Measurements from ENCODE around the gene POT1.

Gene POT1

DNA sequence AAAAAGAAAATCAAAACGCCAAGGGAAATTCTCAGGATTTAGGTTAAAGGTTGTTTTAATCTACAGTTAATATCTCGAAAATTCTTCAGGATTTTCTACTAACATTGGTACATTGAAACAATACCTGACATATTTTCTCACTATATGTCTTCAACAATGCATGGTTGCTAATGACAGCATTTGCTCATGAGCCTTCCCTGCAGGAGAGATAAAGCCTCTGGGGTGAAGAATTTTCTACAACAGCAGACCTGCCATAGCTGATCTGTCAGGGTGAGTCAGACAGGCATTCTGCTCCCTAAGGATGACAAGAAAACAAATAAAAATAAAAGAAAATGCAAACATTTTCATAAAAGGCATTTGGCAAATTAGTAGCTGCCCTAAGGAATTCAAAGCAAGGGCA lies 152.4 kb downstream of the POT1 start:
- DNase-seq: no peak
- TF ChIP-seq, protein P1, sequence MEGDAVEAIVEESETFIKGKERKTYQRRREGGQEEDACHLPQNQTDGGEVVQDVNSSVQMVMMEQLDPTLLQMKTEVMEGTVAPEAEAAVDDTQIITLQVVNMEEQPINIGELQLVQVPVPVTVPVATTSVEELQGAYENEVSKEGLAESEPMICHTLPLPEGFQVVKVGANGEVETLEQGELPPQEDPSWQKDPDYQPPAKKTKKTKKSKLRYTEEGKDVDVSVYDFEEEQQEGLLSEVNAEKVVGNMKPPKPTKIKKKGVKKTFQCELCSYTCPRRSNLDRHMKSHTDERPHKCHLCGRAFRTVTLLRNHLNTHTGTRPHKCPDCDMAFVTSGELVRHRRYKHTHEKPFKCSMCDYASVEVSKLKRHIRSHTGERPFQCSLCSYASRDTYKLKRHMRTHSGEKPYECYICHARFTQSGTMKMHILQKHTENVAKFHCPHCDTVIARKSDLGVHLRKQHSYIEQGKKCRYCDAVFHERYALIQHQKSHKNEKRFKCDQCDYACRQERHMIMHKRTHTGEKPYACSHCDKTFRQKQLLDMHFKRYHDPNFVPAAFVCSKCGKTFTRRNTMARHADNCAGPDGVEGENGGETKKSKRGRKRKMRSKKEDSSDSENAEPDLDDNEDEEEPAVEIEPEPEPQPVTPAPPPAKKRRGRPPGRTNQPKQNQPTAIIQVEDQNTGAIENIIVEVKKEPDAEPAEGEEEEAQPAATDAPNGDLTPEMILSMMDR (IDR thresholded peaks at IDR 0.05; ENCODE audit: low read depth, low read length): no peak
- Histone ChIP-seq H3K36me3 (no peaks in the 10 kb centered on the region), H3K27me3 (ENCODE audit: insufficient read depth, low read depth, severe bottlenecking) (no peaks in the 10 kb centered on the region), H3K9me3 (ENCODE audit: severe bottlenecking) (no peaks in the 10 kb centered on the region), H3K27ac (no peak overlapping the region), H3K4me3 (ENCODE audit: low read depth, low read length) (no peak overlapping the region)

DNA sequence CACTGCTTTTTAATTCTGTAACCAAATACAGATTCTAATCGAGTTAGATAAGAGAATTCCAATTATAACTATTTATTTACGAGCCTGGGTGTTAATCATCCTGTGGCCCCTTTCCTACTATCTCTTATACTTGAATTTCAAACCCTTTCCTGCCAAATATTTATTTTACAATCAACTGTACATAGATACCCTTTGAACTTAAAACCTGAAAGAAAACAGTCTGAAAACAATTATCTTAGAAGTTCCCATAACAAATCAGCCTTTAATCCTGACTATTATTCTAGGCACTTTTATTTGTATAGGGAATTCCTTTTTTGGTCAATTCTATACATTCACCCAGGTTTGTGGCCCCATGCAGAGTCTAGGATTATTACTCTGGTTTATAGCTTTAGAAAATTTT lies 153.5 kb downstream of the POT1 start:
- H3K4me3 ChIP-seq (ENCODE audit: low read depth, low read length): no peak overlapping the region
- H3K27ac ChIP-seq: no peak overlapping the region
- TF ChIP-seq, protein P1 (IDR thresholded peaks at IDR 0.05; ENCODE audit: low read depth, low read length): no peak
- no peaks in the 10 kb centered on the region for H3K9me3 ChIP-seq (ENCODE audit: severe bottlenecking)
- no peak for DNase-seq
- no peaks in the 10 kb centered on the region for H3K36me3 ChIP-seq
- no peaks in the 10 kb centered on the region for H3K27me3 ChIP-seq (ENCODE audit: insufficient read depth, low read depth, severe bottlenecking)

DNA sequence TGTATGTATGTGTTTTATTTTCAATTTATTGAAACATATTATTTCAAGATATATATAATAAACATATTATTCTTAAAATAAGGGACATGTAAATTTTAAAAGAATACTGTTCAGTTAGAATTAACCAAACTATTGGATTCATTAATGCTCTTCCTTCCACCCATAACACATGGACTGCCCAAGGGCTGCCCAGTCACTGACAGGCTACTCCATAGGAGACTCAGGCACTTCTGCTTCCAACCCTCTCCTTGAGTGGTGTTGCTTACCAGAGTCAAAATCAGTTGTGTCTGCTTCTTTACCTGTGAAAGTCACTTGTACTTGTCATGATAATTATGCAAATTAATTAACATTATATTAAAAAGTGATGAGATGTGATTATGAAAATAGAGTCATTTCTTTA lies 154.2 kb downstream of the POT1 start:
- no peak for DNase-seq

DNA sequence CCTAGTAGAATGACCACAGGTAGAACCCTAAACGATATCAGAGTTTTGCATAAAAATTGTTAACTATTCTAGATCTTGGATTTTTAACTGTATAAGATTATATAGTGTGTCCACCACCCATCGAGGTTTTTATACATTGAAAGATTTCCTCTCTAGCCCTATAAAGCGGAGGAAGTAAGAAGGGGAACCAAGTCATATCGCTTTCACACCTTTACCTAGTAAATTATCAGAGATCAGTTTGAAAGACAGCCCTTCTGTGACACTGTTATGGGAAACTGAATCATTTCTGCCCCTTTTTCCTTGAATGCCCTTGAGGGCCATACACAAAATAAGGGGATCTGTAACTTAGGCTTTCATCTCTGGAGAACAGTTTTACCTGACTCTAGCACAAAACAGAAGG lies 155.7 kb downstream of the POT1 start:
- H3K9me3 ChIP-seq (ENCODE audit: severe bottlenecking): no peaks in the 10 kb centered on the region
- no peak for DNase-seq
- no peaks in the 10 kb centered on the region for H3K27me3 ChIP-seq (ENCODE audit: insufficient read depth, low read depth, severe bottlenecking)
- no peak overlapping the region for H3K27ac ChIP-seq
- no peaks in the 10 kb centered on the region for H3K36me3 ChIP-seq
- TF ChIP-seq, protein P1 (IDR thresholded peaks at IDR 0.05; ENCODE audit: low read depth, low read length): no peak
- H3K4me3 ChIP-seq (ENCODE audit: low read depth, low read length): no peak overlapping the region

More for the DNA sequence above, 154.2 kb downstream of the POT1 start:
- TF ChIP-seq, protein P1 (IDR thresholded peaks at IDR 0.05; ENCODE audit: low read depth, low read length): no peak
- Histone ChIP-seq H3K4me3 (ENCODE audit: low read depth, low read length) (no peak overlapping the region), H3K27me3 (ENCODE audit: insufficient read depth, low read depth, severe bottlenecking) (no peaks in the 10 kb centered on the region), H3K9me3 (ENCODE audit: severe bottlenecking) (no peaks in the 10 kb centered on the region), H3K27ac (no peak overlapping the region), H3K36me3 (no peaks in the 10 kb centered on the region)

DNA sequence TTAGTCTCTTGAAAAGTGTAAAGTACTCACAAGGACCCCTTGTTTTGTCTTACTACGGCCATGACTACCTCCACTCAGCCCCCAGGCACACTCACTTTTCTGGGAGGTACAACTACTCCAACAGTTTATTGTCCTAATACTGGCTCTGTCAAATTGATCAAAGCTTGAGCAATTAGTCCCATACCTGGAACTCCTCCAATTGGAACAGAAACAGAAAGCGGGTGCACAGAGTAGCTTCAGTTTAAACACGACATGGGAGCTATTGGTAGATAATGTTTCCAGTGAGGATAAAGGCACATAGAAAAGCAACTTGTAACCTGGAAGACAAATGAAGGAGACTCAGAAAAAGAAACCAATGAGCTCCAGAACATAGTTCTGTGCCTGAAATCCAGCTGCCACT lies 156.3 kb downstream of the POT1 start:
- no peak for DNase-seq
- no peaks in the 10 kb centered on the region for H3K27me3 ChIP-seq (ENCODE audit: insufficient read depth, low read depth, severe bottlenecking)
- TF ChIP-seq, protein P1 (IDR thresholded peaks at IDR 0.05; ENCODE audit: low read depth, low read length): no peak
- no peaks in the 10 kb centered on the region for H3K36me3 ChIP-seq
- H3K27ac ChIP-seq: no peak overlapping the region
- H3K9me3 ChIP-seq (ENCODE audit: severe bottlenecking): no peaks in the 10 kb centered on the region
- H3K4me3 ChIP-seq (ENCODE audit: low read depth, low read length): no peak overlapping the region
